HG03521 (cell line): ENCODE results near the gene TEDC1.

ENCODE experiments used
- ATAC-seq: cut with Tn5 transposase; IDR thresholded peaks from one replicate; pipeline ENCODE4 v1.9.1; 2021; ENCODE audit warnings: mild to moderate bottlenecking, moderate library complexity; ENCODE audit not compliant: unreplicated experiment

Gene TEDC1

GRCh38 chr14:105495101-105495989, 4.3 kb downstream of the TEDC1 start:
- ATAC-seq = no peak

- no peak for ATAC-seq
Observed at GRCh38 chr14:105495990-105496830, 5.2 kb downstream of the TEDC1 start.

- no peak for ATAC-seq
Observed at GRCh38 chr14:105496831-105497591, 6.0 kb downstream of the TEDC1 start.

- ATAC-seq = no peak
Observed at GRCh38 chr14:105497671-105498429, 6.8 kb downstream of the TEDC1 start.

- ATAC-seq = no peak
Observed at GRCh38 chr14:105498430-105499255, 7.6 kb downstream of the TEDC1 start.

GRCh38 chr14:105499256-105500035, 8.4 kb downstream of the TEDC1 start:
- no peak for ATAC-seq

- ATAC-seq = no peak
Observed at GRCh38 chr14:105500036-105500725, 9.1 kb downstream of the TEDC1 start.

GRCh38 chr14:105500726-105501101, 9.7 kb downstream of the TEDC1 start:
- ATAC-seq = no peak

GRCh38 chr14:105501504-105502291, 10.7 kb downstream of the TEDC1 start:
- ATAC-seq = no peak

GRCh38 chr14:105502446-105503295, 11.6 kb downstream of the TEDC1 start:
- ATAC-seq = no peak

GRCh38 chr14:105503296-105503640, 12.2 kb downstream of the TEDC1 start:
- ATAC-seq = no peak

- ATAC-seq = no peak
Observed at GRCh38 chr14:105503935-105504692, 13.1 kb downstream of the TEDC1 start.

- ATAC-seq = no peak
Observed at GRCh38 chr14:105505101-105505500, 14.1 kb downstream of the TEDC1 start.

GRCh38 chr14:105507247-105507646, 16.2 kb downstream of the TEDC1 start:
- ATAC-seq = no peak

GRCh38 chr14:105508069-105508468, 17.0 kb downstream of the TEDC1 start:
- ATAC-seq = no peak

GRCh38 chr14:105508601-105509000, 17.6 kb downstream of the TEDC1 start:
- ATAC-seq = no peak
